Fibroblast of lung (primary cell): ENCODE measurements around the gene OAS1. TPM values are rescaled to one million over a fixed set of nuclear protein-coding genes. Genes with fewer than 3 reads are reported as not detected.
"Not testable (repeated sequence)": the region's sequence is repeated elsewhere in the genome, so short reads cannot be mapped to it uniquely, and the experiment has no call there.

Experiments
- DNase-seq, 2 donors: peaks; one replicate each; pipeline versions ENCODE4 v3.0.0 to v3.0.0-alpha.2; 2010; ENCODE audit warnings: low read depth in 2 of 2
- H2AFZ ChIP-seq: 2 replicates; pipeline ENCODE4 v1.5.1; 2012; ENCODE audit warnings: low read length, control low read depth, inconsistent platforms
- H3K27ac ChIP-seq: 2 replicates; pipeline ENCODE4 v1.5.1; 2011; ENCODE audit warnings: low read length, control low read depth; ENCODE audit not compliant: insufficient read depth
- H3K27me3 ChIP-seq: 2 replicates; pipeline ENCODE4 v1.5.1; 2011; ENCODE audit warnings: mild to moderate bottlenecking, low read length; ENCODE audit not compliant: control insufficient read depth, insufficient read depth
- H3K36me3 ChIP-seq: 2 replicates; pipeline ENCODE4 v1.5.1; 2011; ENCODE audit warnings: low read length; ENCODE audit not compliant: control insufficient read depth, insufficient read depth
- H3K4me1 ChIP-seq: 2 replicates; pipeline ENCODE4 v1.5.1; 2011; ENCODE audit warnings: low read length; ENCODE audit not compliant: control insufficient read depth, insufficient read depth; ENCODE audit errors: extremely low read depth
- H3K4me2 ChIP-seq: 2 replicates; pipeline ENCODE4 v1.5.1; 2011; ENCODE audit warnings: low read length, control low read depth; ENCODE audit not compliant: insufficient read depth; ENCODE audit errors: extremely low read depth
- H3K4me3 ChIP-seq, 4 experiments: fragments of 200-600 bp in 1 of 4; sonication (generic) in 1 of 4; replicated peaks in 1 of 4; 2 replicates each; pipeline ENCODE4 v1.5.1; 2011 to 2016; ENCODE audit warnings: low read length in 4 of 4, low read depth in 3 of 4, mild to moderate bottlenecking in 3 of 4, control low read depth in 2 of 4, inconsistent platforms in 1 of 4, mixed read lengths in 1 of 4; ENCODE audit not compliant: insufficient read depth in 1 of 4; ENCODE audit errors: control extremely low read depth in 1 of 4
- H3K79me2 ChIP-seq: 2 replicates; pipeline ENCODE4 v1.5.1; 2012; ENCODE audit warnings: mild to moderate bottlenecking, low read length, inconsistent platforms; ENCODE audit not compliant: control insufficient read depth, insufficient read depth
- H3K9ac ChIP-seq: 2 replicates; pipeline ENCODE4 v1.5.1; 2011; ENCODE audit warnings: mild to moderate bottlenecking, low read length, control low read depth; ENCODE audit not compliant: insufficient read depth
- H3K9me3 ChIP-seq: 2 replicates; pipeline ENCODE4 v1.5.1; 2012; ENCODE audit warnings: low read depth, low read length; ENCODE audit not compliant: control insufficient read depth, insufficient read depth
- H4K20me1 ChIP-seq: 2 replicates; pipeline ENCODE4 v1.5.1; 2011; ENCODE audit warnings: low read length; ENCODE audit not compliant: control insufficient read depth, insufficient read depth; ENCODE audit errors: extremely low read depth
- CTCF ChIP-seq, 2 donors: IDR thresholded peaks in 1 of 2; conservative IDR thresholded peaks in 1 of 2; 1 replicate in 1 of 2; 2 replicates in 1 of 2; pipeline ENCODE4 v1.5.1; 2011 to 2012; ENCODE audit warnings: low read length in 2 of 2, control low read depth in 1 of 2, inconsistent platforms in 1 of 2, low read depth in 1 of 2, mild to moderate bottlenecking in 1 of 2
- EZH2 ChIP-seq: IDR thresholded peaks from 2 replicates; pipeline ENCODE4 v1.5.1; 2012; ENCODE audit warnings: low read length, control low read depth, mild to moderate bottlenecking; ENCODE audit errors: missing control alignments
- polyA plus RNA-seq, 2 donors: library from polyadenylated mRNA; depleted of rRNA in 1 of 2; stranded (reverse) in 1 of 2; unstranded in 1 of 2; fragments of >200 nt; gene quantifications; 2 replicates each; pipeline ENCODE4 v1.2.1, GENCODE V29; 2011 to 2012; ENCODE audit warnings: missing spikeins in 1 of 2
- total RNA-seq: library from RNA; depleted of rRNA; stranded (reverse); fragments of >200 nt; gene quantifications from 2 replicates; pipeline ENCODE4 v1.2.1, GENCODE V29; 2014

Gene OAS1
- total and polyA plus RNA-seq, 2 donors (not counting 1 experiment from before 2014, with no cell fraction given), result 1.8 to 2.0 TPM

- Histone ChIP-seq H3K79me2 (no peaks in the 10 kb centered on the region), H3K9ac (no peak overlapping the region), H2AFZ (no peak overlapping the region), H3K27me3 (no peaks in the 10 kb centered on the region), H3K27ac (no peak overlapping the region), H3K4me3 (no peak overlapping the region), H4K20me1 (no peaks in the 10 kb centered on the region), H3K4me2 (no peak overlapping the region), H3K4me1 (no peaks in the 10 kb centered on the region), H3K36me3 (no peaks in the 10 kb centered on the region), H3K9me3 (no peaks in the 10 kb centered on the region)
- TF ChIP-seq EZH2 (no peak), CTCF (conservative IDR thresholded peaks at IDR 0.05 in 1 of 2, IDR thresholded peaks at IDR 0.05 in 1 of 2; ENCODE audit: low read depth in 1 of 2, low read length in 2 of 2) (no peak)
- DNase-seq, result no peak
Observed at GRCh38 chr12:112909693-112910092, 2.9 kb downstream of the OAS1 start.

GRCh38 chr12:112913038-112913688 is 6.4 kb downstream of the OAS1 start:
- H3K4me2 ChIP-seq, result no peak overlapping the region
- no peak overlapping the region for H3K4me3 ChIP-seq
- H2AFZ ChIP-seq, result no peak overlapping the region
- no peaks in the 10 kb centered on the region for H3K36me3 ChIP-seq
- H3K9ac ChIP-seq, result no peak overlapping the region
- H3K4me1 ChIP-seq, result no peaks in the 10 kb centered on the region
- TF ChIP-seq EZH2 (no peak), CTCF (conservative IDR thresholded peaks at IDR 0.05 in 1 of 2, IDR thresholded peaks at IDR 0.05 in 1 of 2; ENCODE audit: low read depth in 1 of 2, low read length in 2 of 2) (no peak)
- no peaks in the 10 kb centered on the region for H3K27me3 ChIP-seq
- no peak overlapping the region for H3K27ac ChIP-seq
- H4K20me1 ChIP-seq, result no peaks in the 10 kb centered on the region
- no peak for DNase-seq
- H3K9me3 ChIP-seq, result no peaks in the 10 kb centered on the region
- H3K79me2 ChIP-seq, result no peaks in the 10 kb centered on the region

- DNase-seq, result not testable (repeated sequence)
Observed at GRCh38 chr12:112913888-112914287, 7.1 kb downstream of the OAS1 start.

More at GRCh38 chr12:112913888-112914287, 7.1 kb downstream of the OAS1 start:
- not testable (repeated sequence) for H3K36me3 ChIP-seq, H4K20me1 ChIP-seq, H2AFZ ChIP-seq, H3K27me3 ChIP-seq, H3K9ac ChIP-seq, H3K4me3 ChIP-seq, H3K27ac ChIP-seq, H3K79me2 ChIP-seq, H3K9me3 ChIP-seq, H3K4me1 ChIP-seq, H3K4me2 ChIP-seq
